Measurements from ENCODE around the gene PARD3. TPM values are rescaled to one million over a fixed set of nuclear protein-coding genes. Genes with fewer than 3 reads are reported as not detected.
A peak's percentile ranks its signal among the peaks of the same experiment; 100 is the strongest.

PARD3 gene
- total RNA-seq, 1 donor from 2014 or later: 51.2 TPM

DNA sequence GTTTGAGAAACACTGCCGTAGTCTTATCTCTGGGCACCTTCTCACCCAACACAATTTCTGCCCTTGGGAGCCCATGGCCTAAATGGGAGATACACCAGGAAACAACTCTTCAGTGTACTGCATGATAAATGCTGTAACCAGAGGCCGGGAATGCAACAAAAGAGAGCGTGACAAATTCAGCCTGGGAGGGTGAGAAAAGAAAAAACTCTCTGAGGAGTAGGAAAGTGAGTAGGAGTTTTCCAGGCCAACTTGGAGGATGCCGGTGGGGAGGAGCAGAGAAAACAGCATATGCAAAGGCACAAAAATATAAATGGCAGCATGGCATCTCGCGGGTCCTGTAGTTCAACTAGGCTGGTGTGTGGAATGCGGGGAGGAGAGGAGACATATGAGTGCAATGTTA is 624.5 kb downstream of the PARD3 start:
- no peak overlapping the region for H3K27ac Mint-ChIP-seq (ENCODE audit: unreplicated experiment)
- H3K27me3 Mint-ChIP-seq (ENCODE audit: low read depth): no peaks in the 10 kb centered on the region
- TF ChIP-seq, protein P1, sequence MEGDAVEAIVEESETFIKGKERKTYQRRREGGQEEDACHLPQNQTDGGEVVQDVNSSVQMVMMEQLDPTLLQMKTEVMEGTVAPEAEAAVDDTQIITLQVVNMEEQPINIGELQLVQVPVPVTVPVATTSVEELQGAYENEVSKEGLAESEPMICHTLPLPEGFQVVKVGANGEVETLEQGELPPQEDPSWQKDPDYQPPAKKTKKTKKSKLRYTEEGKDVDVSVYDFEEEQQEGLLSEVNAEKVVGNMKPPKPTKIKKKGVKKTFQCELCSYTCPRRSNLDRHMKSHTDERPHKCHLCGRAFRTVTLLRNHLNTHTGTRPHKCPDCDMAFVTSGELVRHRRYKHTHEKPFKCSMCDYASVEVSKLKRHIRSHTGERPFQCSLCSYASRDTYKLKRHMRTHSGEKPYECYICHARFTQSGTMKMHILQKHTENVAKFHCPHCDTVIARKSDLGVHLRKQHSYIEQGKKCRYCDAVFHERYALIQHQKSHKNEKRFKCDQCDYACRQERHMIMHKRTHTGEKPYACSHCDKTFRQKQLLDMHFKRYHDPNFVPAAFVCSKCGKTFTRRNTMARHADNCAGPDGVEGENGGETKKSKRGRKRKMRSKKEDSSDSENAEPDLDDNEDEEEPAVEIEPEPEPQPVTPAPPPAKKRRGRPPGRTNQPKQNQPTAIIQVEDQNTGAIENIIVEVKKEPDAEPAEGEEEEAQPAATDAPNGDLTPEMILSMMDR (conservative IDR thresholded peaks at IDR 0.05): no peak
- H3K9me3 Mint-ChIP-seq: no peaks in the 10 kb centered on the region
- H3K4me3 Mint-ChIP-seq: no peak overlapping the region
- no peaks in the 10 kb centered on the region for H3K36me3 Mint-ChIP-seq (ENCODE audit: low read depth)
- peaks cover 70% of the 10 kb centered on the region for H3K4me1 Mint-ChIP-seq
- no peak for DNase-seq (ENCODE audit: low read depth, low spot score)

DNA sequence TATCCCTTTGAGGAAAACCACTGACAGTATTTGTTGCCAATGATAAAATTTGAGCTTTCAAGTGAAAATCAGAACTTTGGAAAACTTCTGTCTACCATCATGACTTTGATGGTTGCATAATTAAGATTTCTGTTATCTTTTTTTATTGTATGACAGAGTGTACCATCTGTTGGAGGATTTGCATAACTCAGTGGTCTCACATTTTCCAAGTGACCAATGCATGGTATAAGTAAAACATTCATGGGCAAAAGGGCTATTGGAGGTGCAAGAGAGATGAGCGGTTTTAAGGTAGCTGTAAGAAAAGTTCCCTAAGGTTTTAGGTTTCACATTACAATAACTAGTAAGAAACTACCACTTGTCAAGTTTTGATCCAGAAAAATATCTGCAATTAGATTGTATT is 625.3 kb downstream of the PARD3 start:
- DNase-seq (ENCODE audit: low read depth, low spot score): no peak
- peaks cover 70% of the 10 kb centered on the region for H3K4me1 Mint-ChIP-seq
- no peaks in the 10 kb centered on the region for H3K36me3 Mint-ChIP-seq (ENCODE audit: low read depth)
- TF ChIP-seq, protein P1 (conservative IDR thresholded peaks at IDR 0.05): no peak
- no peaks in the 10 kb centered on the region for H3K27me3 Mint-ChIP-seq (ENCODE audit: low read depth)
- H3K27ac Mint-ChIP-seq (ENCODE audit: unreplicated experiment): no peak overlapping the region
- H3K4me3 Mint-ChIP-seq: no peak overlapping the region
- no peaks in the 10 kb centered on the region for H3K9me3 Mint-ChIP-seq

DNA sequence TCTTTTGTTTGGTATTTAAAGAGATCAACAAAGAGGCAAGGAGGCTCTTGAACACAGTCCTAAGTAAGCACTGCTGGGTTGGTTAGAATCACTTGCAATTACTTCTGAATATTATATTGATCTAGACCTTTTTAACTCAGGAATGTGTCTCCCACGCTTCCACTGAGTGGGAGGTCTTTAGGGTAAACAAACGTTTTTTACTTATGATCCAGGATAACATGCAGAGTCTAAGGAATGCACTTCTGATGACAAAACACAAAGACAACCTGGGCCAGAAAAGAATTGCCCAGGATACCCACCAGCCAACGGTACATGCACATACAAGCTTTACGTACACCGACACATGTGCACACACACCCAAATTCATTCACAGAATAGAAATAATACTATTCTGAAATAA is 626.9 kb downstream of the PARD3 start:
- no peaks in the 10 kb centered on the region for H3K9me3 Mint-ChIP-seq
- H3K4me1 Mint-ChIP-seq: peaks cover 74% of the 10 kb centered on the region
- no peak overlapping the region for H3K27ac Mint-ChIP-seq (ENCODE audit: unreplicated experiment)
- H3K27me3 Mint-ChIP-seq (ENCODE audit: low read depth): no peaks in the 10 kb centered on the region
- no peaks in the 10 kb centered on the region for H3K36me3 Mint-ChIP-seq (ENCODE audit: low read depth)
- TF ChIP-seq, protein P1 (conservative IDR thresholded peaks at IDR 0.05): no peak
- no peak for DNase-seq (ENCODE audit: low read depth, low spot score)
- no peak overlapping the region for H3K4me3 Mint-ChIP-seq

DNA sequence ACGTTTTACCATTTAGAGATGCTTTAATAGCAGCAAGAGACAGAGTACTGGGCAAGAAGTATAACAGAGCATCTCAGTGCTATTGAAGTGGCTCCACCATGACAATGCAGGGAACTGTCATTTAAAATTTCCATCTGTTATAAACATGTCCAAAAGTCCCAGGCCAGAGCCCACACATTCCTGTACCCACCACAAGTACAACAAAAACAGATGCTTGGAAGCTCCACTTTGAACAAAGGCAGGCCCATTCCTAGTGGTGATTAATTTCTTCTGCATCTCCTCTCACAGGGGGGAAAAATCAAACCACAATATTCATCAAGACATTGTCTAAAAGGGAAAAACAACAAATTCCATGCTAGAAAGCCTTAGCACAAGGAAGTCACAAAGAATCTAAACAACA is 627.9 kb downstream of the PARD3 start:
- Mint-ChIP-seq H3K9me3 (no peaks in the 10 kb centered on the region), H3K27me3 (ENCODE audit: low read depth) (no peaks in the 10 kb centered on the region), H3K4me3 (no peak overlapping the region), H3K27ac (ENCODE audit: unreplicated experiment) (no peak overlapping the region), H3K4me1 (peaks cover 79% of the 10 kb centered on the region), H3K36me3 (ENCODE audit: low read depth) (no peaks in the 10 kb centered on the region)
- no peak for DNase-seq (ENCODE audit: low read depth, low spot score)
- TF ChIP-seq, protein P1 (conservative IDR thresholded peaks at IDR 0.05): no peak

DNA sequence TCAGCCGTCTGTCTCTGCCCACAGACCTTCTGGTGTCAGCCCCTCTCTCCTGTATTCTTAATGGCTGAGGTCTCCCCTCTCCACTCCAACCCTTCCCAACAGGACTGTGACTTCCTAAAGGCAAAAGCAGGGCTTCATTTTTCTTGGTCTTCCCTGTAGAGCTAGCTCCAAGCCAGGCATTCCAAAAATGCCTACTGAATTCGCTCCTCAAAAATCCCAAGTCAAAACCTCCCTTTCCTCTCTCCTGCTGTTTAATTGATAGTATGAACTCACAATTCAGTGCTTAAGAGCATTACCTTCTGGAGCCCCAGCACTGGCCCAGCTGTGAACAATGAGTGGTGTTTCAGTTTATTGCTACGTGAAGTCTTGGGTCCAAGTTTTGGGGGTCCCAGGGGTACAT is 628.4 kb downstream of the PARD3 start:
- Mint-ChIP-seq H3K27me3 (ENCODE audit: low read depth) (no peaks in the 10 kb centered on the region), H3K4me1 (peaks cover 83% of the 10 kb centered on the region), H3K4me3 (peak overlapping the region; percentile 8), H3K9me3 (no peaks in the 10 kb centered on the region), H3K36me3 (ENCODE audit: low read depth) (no peaks in the 10 kb centered on the region), H3K27ac (ENCODE audit: unreplicated experiment) (no peak overlapping the region)
- DNase-seq (ENCODE audit: low read depth, low spot score): no peak
- TF ChIP-seq, protein P1 (conservative IDR thresholded peaks at IDR 0.05): no peak

DNA sequence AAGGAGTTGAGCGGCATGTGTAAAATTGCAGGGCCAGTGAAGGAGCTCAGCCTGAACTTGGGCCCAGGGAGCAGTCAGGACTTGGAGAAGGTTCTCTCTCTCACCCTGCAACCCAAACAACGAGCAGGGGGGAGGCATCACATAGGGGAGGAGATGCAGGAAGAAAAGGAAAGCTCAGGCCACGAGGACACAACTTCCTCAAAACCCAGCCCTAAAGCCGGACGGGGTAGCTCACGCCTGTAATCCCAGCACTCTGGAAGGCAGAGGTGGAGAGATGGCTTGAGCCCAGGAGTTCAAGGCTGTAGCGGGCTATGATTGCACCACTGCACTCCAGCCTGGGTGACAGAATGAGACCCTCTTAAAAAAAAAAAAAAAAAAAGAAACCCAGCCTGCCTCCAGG is 629.1 kb downstream of the PARD3 start:
- TF ChIP-seq, protein P1 (conservative IDR thresholded peaks at IDR 0.05): no peak
- no peak for DNase-seq (ENCODE audit: low read depth, low spot score)
- Mint-ChIP-seq H3K4me3 (no peak overlapping the region), H3K27ac (ENCODE audit: unreplicated experiment) (no peak overlapping the region), H3K27me3 (ENCODE audit: low read depth) (no peaks in the 10 kb centered on the region), H3K4me1 (peaks cover 78% of the 10 kb centered on the region), H3K9me3 (no peaks in the 10 kb centered on the region), H3K36me3 (ENCODE audit: low read depth) (no peaks in the 10 kb centered on the region)

Data from neural crest cell (in vitro differentiated cells).